HL-60 (cell line): Measurements from ENCODE around the gene COL4A6.

ENCODE experiments used
- GABPA ChIP-seq: IDR thresholded peaks from 2 replicates; pipeline ENCODE4 v1.6.1; 2012; ENCODE audit warnings: low read depth
- TF ChIP-seq, protein P1 (sequence below): IDR thresholded peaks from one replicate; pipeline ENCODE4 v1.5.1; 2011; ENCODE audit warnings: low read length, control low read depth, inconsistent platforms; ENCODE audit not compliant: insufficient read depth

GRCh38 chrX:108121291-108121690 lies 316.9 kb downstream of the COL4A6 start:
- no peak for TF ChIP-seq GABPA
- TF ChIP-seq, protein P1, sequence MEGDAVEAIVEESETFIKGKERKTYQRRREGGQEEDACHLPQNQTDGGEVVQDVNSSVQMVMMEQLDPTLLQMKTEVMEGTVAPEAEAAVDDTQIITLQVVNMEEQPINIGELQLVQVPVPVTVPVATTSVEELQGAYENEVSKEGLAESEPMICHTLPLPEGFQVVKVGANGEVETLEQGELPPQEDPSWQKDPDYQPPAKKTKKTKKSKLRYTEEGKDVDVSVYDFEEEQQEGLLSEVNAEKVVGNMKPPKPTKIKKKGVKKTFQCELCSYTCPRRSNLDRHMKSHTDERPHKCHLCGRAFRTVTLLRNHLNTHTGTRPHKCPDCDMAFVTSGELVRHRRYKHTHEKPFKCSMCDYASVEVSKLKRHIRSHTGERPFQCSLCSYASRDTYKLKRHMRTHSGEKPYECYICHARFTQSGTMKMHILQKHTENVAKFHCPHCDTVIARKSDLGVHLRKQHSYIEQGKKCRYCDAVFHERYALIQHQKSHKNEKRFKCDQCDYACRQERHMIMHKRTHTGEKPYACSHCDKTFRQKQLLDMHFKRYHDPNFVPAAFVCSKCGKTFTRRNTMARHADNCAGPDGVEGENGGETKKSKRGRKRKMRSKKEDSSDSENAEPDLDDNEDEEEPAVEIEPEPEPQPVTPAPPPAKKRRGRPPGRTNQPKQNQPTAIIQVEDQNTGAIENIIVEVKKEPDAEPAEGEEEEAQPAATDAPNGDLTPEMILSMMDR, result no peak
